Measurements from ENCODE around the gene RHBDL1.

Gene RHBDL1

GRCh38 chr16:674968-675883 is at the start of gene RHBDL1:
RHBDL1 (plus strand) TSS chr16:675671; CDS start chr16:675791, 120 bp downstream.
- no peak for DNase-seq

GRCh38 chr16:625977-626765 is 49.3 kb upstream of the RHBDL1 start:
- no peak for DNase-seq

GRCh38 chr16:626787-627453 is 48.6 kb upstream of the RHBDL1 start:
- no peak for DNase-seq

GRCh38 chr16:627454-628239 is 47.8 kb upstream of the RHBDL1 start:
- no peak for DNase-seq

GRCh38 chr16:628321-629061 is 47.0 kb upstream of the RHBDL1 start:
- DNase-seq: no peak

DNA sequence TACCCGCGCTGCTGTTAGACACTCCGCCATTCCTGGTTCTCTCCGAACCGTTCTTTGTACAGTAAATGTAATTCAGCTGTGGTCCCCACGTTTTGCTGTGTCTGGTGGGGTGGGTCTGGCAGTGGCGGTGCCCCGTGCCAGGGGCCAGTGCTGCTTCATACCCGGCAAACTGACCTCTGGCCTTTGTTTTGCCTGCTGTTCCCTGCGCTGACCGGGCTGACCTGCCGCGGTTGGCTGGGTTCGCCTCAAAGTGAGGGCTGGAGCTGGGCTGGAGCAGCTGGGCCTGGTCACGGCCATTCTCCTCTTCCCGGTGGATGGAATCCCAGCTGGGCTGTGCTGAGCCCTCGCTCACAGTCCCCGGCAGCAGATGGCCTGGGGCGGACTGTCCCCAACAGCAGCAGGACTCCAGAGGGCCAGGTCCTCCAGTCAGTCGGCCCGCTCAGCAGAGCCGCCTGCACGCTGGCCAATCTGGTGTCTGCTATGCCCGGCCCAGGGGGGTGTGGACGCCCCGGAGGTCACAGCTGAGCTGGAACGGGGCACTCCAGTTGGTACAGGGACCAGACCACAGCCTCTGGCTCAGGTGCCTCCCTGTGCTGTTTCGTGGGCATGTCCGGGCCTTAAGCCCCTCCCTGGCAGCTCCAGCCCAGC is 46.2 kb upstream of the RHBDL1 start:
- DNase-seq: no peak

- DNase-seq: no peak
Observed at GRCh38 chr16:629833-630248, 45.6 kb upstream of the RHBDL1 start.

DNA sequence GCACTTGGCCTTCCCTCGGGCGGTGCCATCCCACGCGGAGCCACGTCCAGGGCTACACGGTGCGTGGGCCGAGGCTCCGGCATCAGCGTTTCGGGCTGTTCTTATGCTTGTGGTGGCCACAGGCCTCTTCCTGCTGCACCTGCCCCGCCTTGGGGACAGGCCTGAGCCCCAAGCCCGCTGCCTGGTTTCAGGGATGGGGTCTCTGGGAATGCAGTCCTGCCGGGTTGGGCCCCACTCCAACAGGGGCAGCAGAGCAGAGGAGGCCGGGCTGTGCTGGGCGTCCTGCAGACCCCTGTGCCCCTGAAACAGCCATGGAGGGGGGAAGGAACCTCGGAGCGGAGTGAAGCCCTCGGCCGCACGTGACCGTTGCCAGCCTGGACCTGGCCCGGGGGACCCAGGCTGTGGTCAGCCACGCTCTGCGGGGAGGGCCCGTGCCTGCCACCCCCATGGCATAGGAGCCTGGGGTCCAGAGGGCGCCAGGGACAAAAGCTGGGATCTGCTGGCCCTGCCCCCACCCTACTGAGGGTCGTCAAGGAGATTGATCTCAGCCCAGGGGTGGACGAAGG is 45.1 kb upstream of the RHBDL1 start:
- DNase-seq: no peak

DNA sequence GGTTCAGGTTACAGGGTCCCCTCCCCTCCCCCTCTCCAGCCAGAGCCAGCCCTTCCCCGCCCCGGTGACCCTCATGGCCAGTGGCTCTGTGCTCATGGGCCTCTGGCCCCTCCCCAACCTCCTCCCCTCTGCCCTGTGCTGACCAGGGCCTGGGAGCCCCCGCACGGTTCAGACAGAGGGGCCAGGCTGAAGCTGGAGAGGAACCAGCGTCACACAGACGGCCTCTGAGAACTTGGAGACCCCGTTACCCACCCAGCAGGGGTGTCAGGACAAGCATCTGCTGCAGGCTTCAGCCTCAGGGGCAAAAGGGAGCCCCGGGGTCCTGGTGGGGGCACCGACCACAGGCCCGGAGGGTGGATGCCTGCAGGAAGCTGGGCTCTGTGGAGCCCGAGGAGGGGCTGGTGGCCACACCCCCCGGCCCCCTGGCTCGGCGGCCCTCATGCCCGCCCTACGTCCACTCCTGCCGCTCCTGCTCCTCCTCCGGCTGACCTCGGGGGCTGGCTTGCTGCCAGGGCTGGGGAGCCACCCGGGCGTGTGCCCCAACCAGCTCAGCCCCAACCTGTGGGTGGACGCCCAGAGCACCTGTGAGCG is 44.6 kb upstream of the RHBDL1 start, which contains the start of gene WFIKKN1:
Gene WFIKKN1, plus strand, starts transcription at position 171 of the 591 bp plus-strand sequence. Its CDS starts 269 bp downstream, at position 440.
- DNase-seq: no peak

DNA sequence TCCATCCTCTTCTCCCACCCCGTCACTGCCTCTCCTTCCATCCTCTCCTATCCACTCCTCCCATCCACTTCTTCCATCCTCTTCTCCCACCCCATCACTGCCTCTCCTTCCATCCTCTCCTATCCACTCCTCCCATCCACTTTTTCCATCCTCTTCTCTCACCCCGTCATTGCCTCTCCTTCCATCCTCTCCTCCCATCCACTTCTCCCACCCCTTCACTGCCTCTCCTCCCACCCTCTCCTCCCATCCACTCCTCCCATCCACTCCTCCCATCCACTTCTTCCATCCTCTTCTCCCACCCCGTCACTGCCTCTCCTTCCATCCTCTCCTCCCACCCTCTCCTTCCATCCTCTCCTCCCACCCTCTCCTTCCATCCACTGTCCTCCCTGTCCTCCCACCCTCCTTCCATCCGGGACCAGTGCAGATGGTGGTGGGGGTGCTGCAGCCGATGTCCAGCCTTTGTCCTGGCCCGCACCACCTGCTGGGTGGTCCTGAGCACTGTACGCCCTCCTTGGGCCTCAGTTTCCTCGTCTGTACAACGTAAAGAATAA is 43.6 kb upstream of the RHBDL1 start:
- no peak for DNase-seq

GRCh38 chr16:632486-633335 is 42.8 kb upstream of the RHBDL1 start:
- no peak for DNase-seq

DNA sequence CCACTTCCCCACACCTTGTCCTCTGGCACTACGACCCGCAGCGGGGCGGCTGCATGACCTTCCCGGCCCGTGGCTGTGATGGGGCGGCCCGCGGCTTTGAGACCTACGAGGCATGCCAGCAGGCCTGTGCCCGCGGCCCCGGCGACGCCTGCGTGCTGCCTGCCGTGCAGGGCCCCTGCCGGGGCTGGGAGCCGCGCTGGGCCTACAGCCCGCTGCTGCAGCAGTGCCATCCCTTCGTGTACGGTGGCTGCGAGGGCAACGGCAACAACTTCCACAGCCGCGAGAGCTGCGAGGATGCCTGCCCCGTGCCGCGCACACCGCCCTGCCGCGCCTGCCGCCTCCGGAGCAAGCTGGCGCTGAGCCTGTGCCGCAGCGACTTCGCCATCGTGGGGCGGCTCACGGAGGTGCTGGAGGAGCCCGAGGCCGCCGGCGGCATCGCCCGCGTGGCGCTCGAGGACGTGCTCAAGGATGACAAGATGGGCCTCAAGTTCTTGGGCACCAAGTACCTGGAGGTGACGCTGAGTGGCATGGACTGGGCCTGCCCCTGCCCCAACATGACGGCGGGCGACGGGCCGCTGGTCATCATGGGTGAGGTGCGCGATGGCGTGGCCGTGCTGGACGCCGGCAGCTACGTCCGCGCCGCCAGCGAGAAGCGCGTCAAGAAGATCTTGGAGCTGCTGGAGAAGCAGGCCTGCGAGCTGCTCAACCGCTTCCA is 42.0 kb upstream of the RHBDL1 start:
- no peak for DNase-seq

- no peak for DNase-seq
Observed at GRCh38 chr16:634051-634670, 41.3 kb upstream of the RHBDL1 start.

DNA sequence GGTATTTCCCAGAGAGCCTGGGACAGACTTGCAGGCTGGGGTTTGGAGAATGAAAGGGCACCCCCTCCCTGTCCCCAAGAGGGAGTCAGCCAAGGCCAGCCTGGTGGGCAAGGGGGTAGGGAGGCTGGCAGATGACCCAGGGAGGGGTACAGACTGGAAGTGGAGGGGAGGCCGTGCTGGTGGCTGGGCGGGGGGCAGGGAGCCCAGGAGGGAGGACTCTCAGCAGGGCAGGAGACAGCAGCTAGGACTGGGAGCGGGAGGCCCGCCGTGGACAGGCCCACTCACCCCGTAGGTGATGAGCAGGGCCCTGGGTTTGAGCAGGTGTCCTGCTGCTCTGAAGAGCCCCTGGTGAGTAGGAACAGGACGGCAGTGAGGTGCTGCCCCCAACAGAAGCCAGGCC is 40.5 kb upstream of the RHBDL1 start:
- no peak for DNase-seq

DNA sequence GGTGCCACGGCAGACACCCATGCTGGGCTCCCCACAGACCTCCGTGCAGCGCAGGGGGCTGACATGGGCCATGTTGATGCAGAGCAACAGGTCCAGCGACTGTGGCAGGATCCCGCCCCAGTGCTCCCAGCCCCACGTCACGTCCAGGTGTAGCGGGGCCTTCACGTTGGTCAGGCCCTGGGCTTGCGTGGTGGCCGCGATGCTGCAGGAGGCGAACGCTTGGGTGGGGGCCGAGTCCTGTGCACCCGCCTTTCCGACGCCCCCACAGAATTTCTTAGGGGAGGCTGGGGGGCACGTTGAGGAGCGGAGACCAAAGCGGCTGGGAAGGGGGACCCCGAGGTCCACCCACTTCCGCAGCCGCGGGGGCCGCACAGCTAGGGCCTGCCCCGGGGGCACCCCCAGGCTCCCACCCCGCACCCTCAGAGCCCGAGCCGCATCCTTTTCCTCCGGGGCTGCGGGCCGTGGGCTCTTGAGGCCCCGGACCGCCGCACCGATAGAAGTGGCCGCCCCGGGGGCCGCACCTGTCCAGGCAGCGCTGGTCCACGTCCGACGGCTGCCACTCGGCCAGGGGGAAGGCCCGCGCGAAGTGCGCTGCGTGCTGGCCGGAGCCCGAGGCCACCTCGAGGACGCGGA is 39.8 kb upstream of the RHBDL1 start:
- DNase-seq: no peak

DNA sequence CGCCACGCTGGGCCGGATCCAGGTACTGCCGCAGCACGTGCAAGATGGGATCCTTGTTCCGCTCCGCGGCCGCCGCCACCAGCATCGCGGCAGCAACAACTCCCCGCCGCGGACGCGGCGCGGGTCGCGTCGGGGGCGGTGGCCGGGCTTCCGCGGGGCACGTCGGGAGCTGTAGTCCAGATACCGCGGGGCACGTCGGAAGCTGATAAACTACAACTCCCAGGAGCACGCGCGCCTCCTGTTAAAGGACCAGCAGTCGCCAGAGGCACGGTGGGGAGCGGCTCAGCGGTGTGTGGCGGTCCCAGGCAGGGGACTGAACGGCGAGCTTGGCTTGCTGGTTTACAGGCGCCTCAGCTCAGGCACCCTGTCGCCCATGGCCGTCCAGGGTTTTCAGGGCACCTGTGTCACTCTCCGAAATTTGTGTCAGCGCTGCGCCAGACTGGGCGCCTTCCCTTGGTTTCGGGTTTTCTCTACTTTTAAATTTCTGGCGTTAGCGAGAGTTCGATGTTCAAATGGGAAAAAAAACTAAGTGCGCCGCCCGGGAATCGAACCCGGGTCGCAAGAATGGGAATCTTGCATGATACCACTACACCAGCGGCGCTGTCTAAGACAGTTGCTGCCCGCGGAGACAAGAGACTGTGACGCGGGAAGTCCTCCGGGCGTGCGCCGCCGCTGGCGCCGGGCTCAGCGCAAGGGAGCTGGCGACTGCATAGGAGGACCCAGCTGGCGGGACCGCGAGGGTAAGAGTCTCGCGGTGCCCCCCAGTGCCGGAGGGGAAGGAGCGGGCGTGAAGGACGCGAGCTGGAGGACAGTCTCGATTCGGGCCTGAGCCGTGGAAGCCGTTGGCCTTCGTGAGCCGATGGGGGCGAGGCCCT is 39.0 kb upstream of the RHBDL1 start, which contains the start of gene METTL26:
Gene METTL26, minus strand, starts transcription at position 100 of the 875 bp plus-strand sequence. Its CDS starts 15 bp downstream, at position 85.
- peak; percentile 70 for DNase-seq

Measured in NCI-H2081 treated with DMSO at 0.1 percent for 48 hours (cell line).